Nephron (organoid): ENCODE measurements around the gene PTPRT.

Experiments
- H3K27ac Mint-ChIP-seq, 3 experiments: 2 replicates each; pipeline ENCODE4 v1.8.0; 2020; ENCODE audit warnings: mixed read lengths in 3 of 3, mild to moderate bottlenecking in 2 of 3, moderate library complexity in 1 of 3
- H3K27me3 Mint-ChIP-seq: 2 replicates; pipeline ENCODE4 v1.8.0; 2021; ENCODE audit warnings: low read depth, mild to moderate bottlenecking, moderate library complexity, mixed read lengths
- H3K36me3 Mint-ChIP-seq: 2 replicates; pipeline ENCODE4 v1.8.0; 2020; ENCODE audit warnings: low read depth, mixed read lengths
- H3K4me1 Mint-ChIP-seq: 2 replicates; pipeline ENCODE4 v1.8.0; 2020; ENCODE audit warnings: mixed read lengths
- H3K4me3 Mint-ChIP-seq, 3 experiments: 2 replicates each; pipeline ENCODE4 v1.8.0; 2020; ENCODE audit warnings: mild to moderate bottlenecking in 3 of 3, mixed read lengths in 3 of 3, moderate library complexity in 2 of 3
- H3K9me3 Mint-ChIP-seq: 2 replicates; pipeline ENCODE4 v1.8.0; 2020; ENCODE audit warnings: mixed read lengths
- TF ChIP-seq, protein P1 (sequence below), 3 experiments: fragments of 200-600 bp; sonication (generic); IDR thresholded peaks; one replicate each; pipeline ENCODE4 v1.5.0; 2021; ENCODE audit warnings: antibody characterized with exemption in 3 of 3; ENCODE audit not compliant: unreplicated experiment in 3 of 3

PTPRT gene

DNA sequence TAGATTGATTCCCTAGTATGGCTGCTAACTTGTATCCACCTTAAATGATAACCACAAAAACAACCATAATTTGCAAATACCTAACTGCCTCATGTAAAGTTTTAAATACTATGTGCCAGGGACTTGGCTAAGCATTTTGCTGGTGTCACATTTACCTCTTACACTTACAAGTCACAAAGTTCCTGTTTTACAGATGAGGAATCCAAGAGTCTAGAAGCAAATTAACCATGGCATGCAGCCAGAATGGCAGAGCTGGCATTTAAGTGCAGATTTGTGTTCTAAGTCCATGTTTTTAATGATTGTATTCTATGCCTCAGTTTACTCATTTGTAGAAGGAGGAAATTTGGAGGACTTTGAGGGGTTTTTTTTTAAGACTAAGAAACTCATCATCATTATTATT is 696.7 kb downstream of the PTPRT start:
- H3K27ac Mint-ChIP-seq = no peak overlapping the region
- TF ChIP-seq, protein P1, sequence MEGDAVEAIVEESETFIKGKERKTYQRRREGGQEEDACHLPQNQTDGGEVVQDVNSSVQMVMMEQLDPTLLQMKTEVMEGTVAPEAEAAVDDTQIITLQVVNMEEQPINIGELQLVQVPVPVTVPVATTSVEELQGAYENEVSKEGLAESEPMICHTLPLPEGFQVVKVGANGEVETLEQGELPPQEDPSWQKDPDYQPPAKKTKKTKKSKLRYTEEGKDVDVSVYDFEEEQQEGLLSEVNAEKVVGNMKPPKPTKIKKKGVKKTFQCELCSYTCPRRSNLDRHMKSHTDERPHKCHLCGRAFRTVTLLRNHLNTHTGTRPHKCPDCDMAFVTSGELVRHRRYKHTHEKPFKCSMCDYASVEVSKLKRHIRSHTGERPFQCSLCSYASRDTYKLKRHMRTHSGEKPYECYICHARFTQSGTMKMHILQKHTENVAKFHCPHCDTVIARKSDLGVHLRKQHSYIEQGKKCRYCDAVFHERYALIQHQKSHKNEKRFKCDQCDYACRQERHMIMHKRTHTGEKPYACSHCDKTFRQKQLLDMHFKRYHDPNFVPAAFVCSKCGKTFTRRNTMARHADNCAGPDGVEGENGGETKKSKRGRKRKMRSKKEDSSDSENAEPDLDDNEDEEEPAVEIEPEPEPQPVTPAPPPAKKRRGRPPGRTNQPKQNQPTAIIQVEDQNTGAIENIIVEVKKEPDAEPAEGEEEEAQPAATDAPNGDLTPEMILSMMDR (IDR thresholded peaks at IDR 0.05; ENCODE audit: unreplicated experiment in 3 of 3) = no peak
- no peak overlapping the region for H3K4me3 Mint-ChIP-seq
- H3K9me3 Mint-ChIP-seq = peaks cover under 1% of the 10 kb centered on the region
- H3K4me1 Mint-ChIP-seq = peaks cover 7% of the 10 kb centered on the region
- H3K27me3 Mint-ChIP-seq = no peaks in the 10 kb centered on the region
- no peaks in the 10 kb centered on the region for H3K36me3 Mint-ChIP-seq

DNA sequence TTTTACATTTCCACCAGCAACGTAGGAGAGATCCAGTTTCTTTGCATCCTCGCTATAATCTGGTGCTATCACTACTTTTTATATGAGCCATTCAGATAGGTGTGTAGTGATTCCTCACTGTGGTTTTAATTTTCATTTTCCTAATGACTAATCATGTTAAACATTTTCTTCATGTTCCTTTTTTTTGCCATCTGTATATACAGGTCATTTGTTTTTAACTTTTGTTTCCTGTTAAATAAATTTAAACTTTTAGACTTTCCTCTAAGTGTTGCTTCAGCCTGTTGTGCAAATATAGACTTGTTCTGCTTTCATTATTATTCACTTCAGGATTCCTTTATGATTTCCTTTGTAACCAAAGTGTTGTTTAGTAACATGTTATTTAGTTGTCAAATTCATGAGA is 697.4 kb downstream of the PTPRT start:
- H3K4me1 Mint-ChIP-seq = peaks cover 7% of the 10 kb centered on the region
- TF ChIP-seq, protein P1 (IDR thresholded peaks at IDR 0.05; ENCODE audit: unreplicated experiment in 3 of 3) = no peak
- no peak overlapping the region for H3K4me3 Mint-ChIP-seq

DNA sequence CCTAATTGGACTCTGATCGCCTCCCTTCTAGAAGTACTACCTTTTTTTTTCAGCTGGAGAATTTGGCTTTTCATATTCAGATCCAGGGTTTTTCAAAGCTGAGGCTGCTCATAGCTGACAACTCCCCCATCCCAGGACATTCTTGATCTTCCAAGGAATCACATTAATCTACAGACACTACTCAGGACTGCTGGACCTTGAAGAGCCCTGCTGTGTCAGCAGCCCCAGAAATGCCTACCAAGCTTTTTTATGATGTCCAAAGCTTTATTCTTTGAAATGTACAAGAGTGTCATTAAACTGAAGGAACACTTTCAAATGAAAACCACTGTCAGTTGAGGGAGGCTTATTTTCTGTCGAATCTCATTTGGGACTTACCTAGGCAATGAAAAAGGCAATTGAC is 704.1 kb downstream of the PTPRT start:
- no peak overlapping the region for H3K4me3 Mint-ChIP-seq
- TF ChIP-seq, protein P1 (IDR thresholded peaks at IDR 0.05; ENCODE audit: unreplicated experiment in 3 of 3) = no peak
- H3K27ac Mint-ChIP-seq = peak overlapping the region; percentile 19 to 86 (median 61)
- peaks cover 3% of the 10 kb centered on the region for H3K9me3 Mint-ChIP-seq
- H3K27me3 Mint-ChIP-seq = peaks cover 5% of the 10 kb centered on the region
- H3K4me1 Mint-ChIP-seq = peaks cover 25% of the 10 kb centered on the region
- H3K36me3 Mint-ChIP-seq = no peaks in the 10 kb centered on the region

More for the DNA sequence above, 697.4 kb downstream of the PTPRT start:
- Mint-ChIP-seq H3K27me3 (peaks cover 3% of the 10 kb centered on the region), H3K27ac (no peak overlapping the region), H3K36me3 (no peaks in the 10 kb centered on the region), H3K9me3 (peaks cover 3% of the 10 kb centered on the region)

DNA sequence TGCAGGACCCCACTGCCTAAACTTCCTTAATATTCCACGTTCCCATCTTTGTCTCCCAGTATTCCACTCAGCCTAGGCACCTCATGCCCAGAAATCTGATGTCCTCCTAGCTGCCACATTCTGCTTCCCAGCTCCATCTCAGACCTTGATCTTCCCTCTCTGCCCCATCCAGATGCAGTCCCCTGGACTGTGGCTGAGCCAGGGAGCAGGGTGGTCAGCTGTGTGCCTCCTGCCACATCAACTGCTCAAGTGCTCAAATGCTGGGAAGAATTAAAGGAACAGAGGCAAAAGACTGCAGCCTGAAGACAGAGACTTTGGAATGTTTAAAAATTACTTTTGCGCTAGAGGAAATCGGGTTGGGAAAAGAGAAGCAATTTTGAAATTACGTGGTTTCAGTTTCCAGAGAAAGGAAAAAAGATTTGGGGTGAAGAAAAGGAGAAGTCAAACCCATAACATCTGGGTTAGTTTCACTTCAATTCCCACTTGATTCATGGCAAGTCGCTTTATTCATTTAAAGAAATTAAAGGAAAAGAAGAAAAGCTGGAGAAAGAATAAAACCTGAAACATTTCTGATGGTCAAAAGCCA is 704.8 kb downstream of the PTPRT start:
- Mint-ChIP-seq H3K36me3 (no peaks in the 10 kb centered on the region), H3K9me3 (peaks cover 3% of the 10 kb centered on the region), H3K27ac (peak overlapping the region; percentile 19 to 86 (median 61)), H3K4me1 (peaks cover 25% of the 10 kb centered on the region), H3K4me3 (no peak overlapping the region), H3K27me3 (peaks cover 5% of the 10 kb centered on the region)
- TF ChIP-seq, protein P1 (IDR thresholded peaks at IDR 0.05; ENCODE audit: unreplicated experiment in 3 of 3) = no peak

DNA sequence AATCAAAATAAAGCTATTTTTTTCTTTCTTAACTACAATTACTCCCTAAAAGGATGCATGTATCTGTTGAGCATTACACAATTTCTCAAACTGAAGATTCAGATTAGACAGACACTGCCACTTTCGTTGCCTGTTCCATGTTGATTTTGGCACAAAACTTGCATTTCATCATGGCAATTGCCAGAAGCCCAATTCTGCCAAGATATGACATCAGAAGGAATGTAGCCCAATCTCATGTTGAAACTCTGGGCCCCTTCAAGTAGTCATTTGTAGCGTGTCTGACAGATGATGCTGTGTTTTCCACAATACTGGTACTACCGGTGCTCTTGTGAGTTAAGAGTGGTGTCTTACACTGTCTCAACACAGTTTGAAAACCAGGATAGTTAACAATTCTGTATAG is 705.4 kb downstream of the PTPRT start:
- H3K9me3 Mint-ChIP-seq = peaks cover 3% of the 10 kb centered on the region
- H3K4me3 Mint-ChIP-seq = no peak overlapping the region
- peak overlapping the region; percentile 19 to 86 (median 61) for H3K27ac Mint-ChIP-seq
- H3K36me3 Mint-ChIP-seq = no peaks in the 10 kb centered on the region
- TF ChIP-seq, protein P1 (IDR thresholded peaks at IDR 0.05; ENCODE audit: unreplicated experiment in 3 of 3) = no peak
- H3K27me3 Mint-ChIP-seq = peaks cover 5% of the 10 kb centered on the region
- peaks cover 25% of the 10 kb centered on the region for H3K4me1 Mint-ChIP-seq

DNA sequence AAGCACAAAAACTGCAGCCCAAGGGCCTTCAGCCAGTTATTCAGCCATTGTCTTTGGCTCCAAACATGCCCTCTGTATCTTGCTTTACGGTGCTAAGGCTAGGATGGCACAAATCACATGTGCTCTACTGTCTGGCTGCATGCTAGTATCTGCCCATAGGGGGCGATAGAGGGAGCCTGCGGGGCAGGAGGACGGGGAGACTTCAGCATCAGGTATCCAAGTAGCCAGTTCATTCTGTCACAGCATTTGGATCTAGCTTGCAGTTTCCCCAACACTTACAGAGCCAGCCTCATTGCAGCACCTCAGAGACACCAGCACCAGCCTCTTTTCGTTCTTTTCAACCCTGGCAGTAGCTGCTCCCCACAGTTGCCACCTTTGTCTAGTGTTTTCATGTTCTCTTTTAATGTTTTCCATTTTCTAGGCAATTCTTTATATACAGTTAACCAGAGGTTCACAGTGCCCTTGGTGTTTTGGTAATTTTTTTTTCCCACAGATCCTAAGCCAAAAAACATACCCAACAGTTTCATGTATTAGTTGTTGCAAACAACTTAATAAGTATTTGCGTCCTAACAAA is 705.9 kb downstream of the PTPRT start:
- Mint-ChIP-seq H3K4me3 (no peak overlapping the region), H3K36me3 (no peaks in the 10 kb centered on the region), H3K9me3 (peaks cover 3% of the 10 kb centered on the region), H3K4me1 (peaks cover 25% of the 10 kb centered on the region), H3K27ac (peak overlapping the region; percentile 19 to 86 (median 61)), H3K27me3 (peaks cover 5% of the 10 kb centered on the region)
- TF ChIP-seq, protein P1 (IDR thresholded peaks at IDR 0.05; ENCODE audit: unreplicated experiment in 3 of 3) = peak; percentile 24 to 49 (median 38)
